ENCODE data around the gene SETSIP. TPM values are rescaled to one million over a fixed set of nuclear protein-coding genes. Genes with fewer than 3 reads are reported as not detected.

Gene SETSIP
- total and polyA plus RNA-seq, 7 donors = not detected

Other genes with a start within 250 kb of the SETSIP start
- 10 to 100 TPM in 3 of 4 donors, 1 to 10 TPM in 1; 5.8 to 24.5 (median 18.9) TPM for gene TGFBR3, start 189.3 kb downstream of the SETSIP start, total RNA-seq
- 1 to 10 TPM; 5.1 to 8.9 (median 6.8) TPM for gene TGFBR3, start 189.3 kb downstream of the SETSIP start, polyA plus RNA-seq
- not detected for gene BRDT, start 126.0 kb downstream of the SETSIP start, total RNA-seq
- not detected for gene BRDT, start 126.0 kb downstream of the SETSIP start, polyA plus RNA-seq
- gene EPHX4, start 45.4 kb downstream of the SETSIP start, total RNA-seq = under 1 TPM in 1 of 4 donors, not detected in 3; 0.17 TPM
- gene EPHX4, start 45.4 kb downstream of the SETSIP start, polyA plus RNA-seq = under 1 TPM in 2 of 3 donors, not detected in 1; 0.01 to 0.18 TPM
- 1 to 10 TPM in 3 of 4 donors, under 1 TPM in 1; 0.46 to 4.3 (median 2.7) TPM for gene BTBD8, start 4.9 kb upstream of the SETSIP start, total RNA-seq
- gene BTBD8, start 4.9 kb upstream of the SETSIP start, polyA plus RNA-seq = under 1 TPM; 0.31 to 0.61 (median 0.53) TPM
- not detected for gene C1orf146, start 142.5 kb upstream of the SETSIP start, total RNA-seq
- gene C1orf146, start 142.5 kb upstream of the SETSIP start, polyA plus RNA-seq = not detected
- 1 to 10 TPM; 3.9 to 6.6 (median 5.9) TPM for gene GLMN, start 223.6 kb upstream of the SETSIP start, total RNA-seq
- 1 to 10 TPM; 4.9 to 5.7 (median 5.4) TPM for gene GLMN, start 223.6 kb upstream of the SETSIP start, polyA plus RNA-seq
- 10 to 100 TPM; 26.5 to 33.1 (median 30.5) TPM for gene RPAP2, start 223.6 kb upstream of the SETSIP start, total RNA-seq
- gene RPAP2, start 223.6 kb upstream of the SETSIP start, polyA plus RNA-seq = 10 to 100 TPM; 10.9 to 20.6 (median 12.7) TPM